GM18951 (cell line): Measurements from ENCODE around the gene RAB3IP.
"Not testable (repeated sequence)": the region's sequence is repeated elsewhere in the genome, so short reads cannot be mapped to it uniquely, and the experiment has no call there.

Source experiments
- POLR2A ChIP-seq: IDR thresholded peaks from 4 replicates; pipeline ENCODE4 v1.6.1; 2011; ENCODE audit warnings: mild to moderate bottlenecking; ENCODE audit not compliant: insufficient read length, insufficient read depth; ENCODE audit errors: extremely low read depth
- in situ Hi-C: fragments of 300-500 bp; cut with MboI; formaldehyde crosslinking; loops from one replicate; pipeline ENCODE4 v1.12.0; 2022; ENCODE audit warnings: low sequenced_read_pairs, mixed read lengths, inconsistent platforms; ENCODE audit not compliant: unreplicated experiment

The RAB3IP gene

DNA sequence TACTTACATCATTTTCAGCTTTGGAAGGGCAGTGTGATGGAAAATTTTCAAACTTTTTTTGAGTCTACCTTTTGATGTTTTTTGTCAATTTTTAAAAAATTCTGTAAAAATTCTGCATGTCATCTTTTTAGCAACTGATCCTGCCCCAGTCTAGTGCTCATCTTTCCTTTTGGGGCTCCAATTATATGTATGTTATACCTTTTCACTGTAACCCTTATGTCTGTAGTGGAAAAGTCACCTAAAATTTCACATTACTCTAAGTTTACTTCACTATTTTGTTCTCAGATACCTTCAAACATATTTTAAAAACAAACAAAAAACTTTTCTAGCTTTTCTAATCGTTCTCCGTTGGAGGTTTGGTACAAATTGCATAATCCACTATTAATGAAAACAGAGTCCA is 53.9 kb downstream of the RAB3IP start:
- TF ChIP-seq POLR2A = no peak
- in situ Hi-C loops = no loop called here

DNA sequence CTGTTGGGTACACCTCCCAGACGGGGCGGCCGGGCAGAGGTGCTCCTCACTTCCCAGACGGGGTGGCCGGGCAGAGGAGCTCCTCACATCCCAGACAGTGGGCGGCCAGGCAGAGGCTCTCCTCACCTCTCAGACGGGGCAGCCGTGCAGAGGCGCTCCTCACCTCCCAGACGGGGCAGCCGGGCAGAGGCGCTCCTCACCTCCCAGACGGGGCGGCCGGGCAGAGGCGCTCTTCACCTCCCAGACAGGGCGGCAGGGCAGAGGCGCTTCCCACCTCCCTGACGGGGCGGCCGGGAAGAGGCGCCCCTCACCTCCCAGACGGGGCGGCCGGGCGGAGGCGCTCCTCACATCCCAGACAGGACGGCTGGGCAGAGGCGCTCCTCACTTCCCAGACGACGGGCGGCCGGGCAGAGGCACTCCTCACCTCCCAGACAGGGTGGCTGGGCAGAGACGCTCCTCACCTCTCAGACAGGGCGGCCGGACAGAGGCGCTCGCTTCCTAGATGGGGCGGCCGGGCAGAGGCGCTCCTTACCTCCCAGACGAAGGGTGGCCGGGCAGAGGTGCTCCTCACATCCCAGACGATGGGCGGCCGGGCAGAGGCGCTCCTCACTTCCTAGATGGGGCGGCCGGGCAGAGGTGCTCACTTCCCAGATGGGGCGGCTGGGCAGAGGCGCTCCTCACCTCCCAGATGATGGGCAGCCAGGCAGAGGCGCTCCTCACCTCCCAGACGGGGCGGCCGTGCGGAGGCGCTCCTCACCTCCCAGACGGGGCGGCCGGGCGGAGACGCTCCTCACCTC is 68.6 kb downstream of the RAB3IP start:
- in situ Hi-C loops = not testable (repeated sequence)

DNA sequence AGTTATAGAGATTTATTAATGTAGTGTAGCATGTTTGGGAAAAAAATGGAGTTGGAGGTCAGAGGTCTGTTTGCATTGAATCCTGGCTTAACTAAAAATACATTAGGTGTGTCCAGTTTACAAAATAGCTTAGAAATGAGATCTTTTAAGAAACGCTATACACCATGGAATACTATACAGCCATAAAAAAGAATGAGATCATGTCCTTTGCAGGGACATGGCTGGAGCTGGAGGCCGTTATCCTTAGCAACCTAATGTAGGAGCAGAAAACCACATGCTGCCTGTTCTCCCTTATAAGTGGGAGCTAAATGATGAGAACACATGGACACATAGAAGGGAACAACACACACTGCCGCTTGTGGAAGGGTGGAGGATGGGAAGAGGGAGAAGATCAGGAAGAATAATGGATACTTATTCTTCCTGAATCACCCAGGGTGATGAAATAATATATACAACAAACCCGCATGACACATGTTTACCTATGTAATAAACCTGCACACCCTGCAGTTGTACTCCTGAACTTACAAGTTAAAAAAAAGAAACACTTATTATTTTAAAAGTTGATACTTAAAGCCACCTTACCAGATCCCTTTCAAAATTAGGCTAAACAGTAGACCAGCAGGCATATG is 72.3 kb downstream of the RAB3IP start:
- TF ChIP-seq POLR2A = no peak
- in situ Hi-C loops = no loop called here

- TF ChIP-seq POLR2A = no peak
- in situ Hi-C loops = no loop called here
Measured at GRCh38 chr12:69816082-69816481, 77.4 kb downstream of the RAB3IP start.

GRCh38 chr12:69821032-69821455 is 82.4 kb downstream of the RAB3IP start:
- TF ChIP-seq POLR2A = no peak
- in situ Hi-C loops = no loop called here

GRCh38 chr12:69821456-69822159 is 82.9 kb downstream of the RAB3IP start:
- TF ChIP-seq POLR2A = no peak
- in situ Hi-C loops = no loop called here

- TF ChIP-seq POLR2A = no peak
Measured at GRCh38 chr12:69822201-69822860, 83.7 kb downstream of the RAB3IP start.

GRCh38 chr12:69824028-69824427 is 85.4 kb downstream of the RAB3IP start:
- in situ Hi-C loops = no loop called here
- TF ChIP-seq POLR2A = no peak

More at GRCh38 chr12:69822201-69822860, 83.7 kb downstream of the RAB3IP start:
- in situ Hi-C loops = no loop called here

DNA sequence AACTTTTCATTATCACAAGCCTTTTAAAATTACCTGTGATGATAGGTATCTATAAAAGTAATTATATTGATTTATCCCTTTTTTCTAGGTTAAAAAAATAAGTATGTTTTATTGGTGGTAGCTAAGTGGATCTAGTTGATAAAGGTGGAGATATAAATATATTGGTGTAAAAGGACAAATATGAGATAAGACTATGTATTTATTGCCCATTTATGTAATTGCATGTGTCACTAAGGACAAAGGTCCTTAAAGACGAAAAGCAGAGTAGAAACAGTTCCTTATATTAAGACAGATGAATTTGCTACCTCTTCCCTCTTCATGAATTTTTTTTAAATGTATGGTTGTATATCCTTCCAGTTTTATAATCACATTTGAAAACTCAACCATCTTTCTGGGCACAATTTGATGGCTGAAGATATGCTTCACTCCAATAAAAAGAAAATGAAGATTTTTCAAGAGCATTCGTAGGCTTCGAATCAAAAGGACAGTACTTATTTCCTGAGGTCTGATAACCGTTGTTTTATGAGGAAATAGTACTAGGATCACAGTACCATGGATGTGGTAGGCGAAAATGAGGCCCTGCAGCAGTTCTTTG is 86.4 kb downstream of the RAB3IP start, which contains the start of gene MYRFL:
MYRFL (plus strand) TSS at position 262 of the 595 bp plus-strand sequence; CDS start at position 553, 291 bp downstream.
- in situ Hi-C loops = no loop called here
- no peak for TF ChIP-seq POLR2A

DNA sequence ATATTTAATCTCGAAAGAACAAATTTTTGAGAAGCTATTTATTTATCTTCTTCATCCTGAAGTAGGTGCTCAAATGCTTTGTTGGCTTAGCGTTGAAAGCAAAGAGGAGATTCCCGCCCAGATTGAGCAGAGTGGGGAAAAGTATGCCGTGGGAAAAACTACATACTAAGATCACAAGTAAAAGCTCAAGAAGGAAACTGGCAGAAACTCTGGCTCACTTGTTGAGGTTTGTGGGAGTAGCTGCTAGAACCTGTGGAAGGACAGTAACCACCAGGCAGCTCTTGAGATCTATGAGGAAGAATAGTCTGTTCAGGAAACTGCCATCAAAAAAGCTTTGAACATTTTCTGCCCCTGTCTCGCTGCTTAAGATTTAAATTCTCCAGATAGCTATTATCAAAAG is 90.2 kb downstream of the RAB3IP start:
- in situ Hi-C loops = no loop called here
- no peak for TF ChIP-seq POLR2A

- TF ChIP-seq POLR2A = no peak
- in situ Hi-C loops = no loop called here
Measured at GRCh38 chr12:69833696-69834095, 95.0 kb downstream of the RAB3IP start.

GRCh38 chr12:69834147-69834546 is 95.5 kb downstream of the RAB3IP start:
- in situ Hi-C loops = no loop called here
- no peak for TF ChIP-seq POLR2A

- no peak for TF ChIP-seq POLR2A
- in situ Hi-C loops = no loop called here
Measured at GRCh38 chr12:69834576-69834975, 95.9 kb downstream of the RAB3IP start.

- in situ Hi-C loops = no loop called here
- TF ChIP-seq POLR2A = no peak
Measured at GRCh38 chr12:69835081-69835480, 96.4 kb downstream of the RAB3IP start.
